COLO668 (cell line): Measurements from ENCODE around the gene DHX34.
"Not testable (repeated sequence)": the region's sequence is repeated elsewhere in the genome, so short reads cannot be mapped to it uniquely, and the experiment has no call there.

Experiments
- DNase-seq: peaks from one replicate; lab custom pipeline; 2025; ENCODE audit not compliant: unreplicated experiment; lab: John Stamatoyannopoulos, UW

DHX34 gene

DNA sequence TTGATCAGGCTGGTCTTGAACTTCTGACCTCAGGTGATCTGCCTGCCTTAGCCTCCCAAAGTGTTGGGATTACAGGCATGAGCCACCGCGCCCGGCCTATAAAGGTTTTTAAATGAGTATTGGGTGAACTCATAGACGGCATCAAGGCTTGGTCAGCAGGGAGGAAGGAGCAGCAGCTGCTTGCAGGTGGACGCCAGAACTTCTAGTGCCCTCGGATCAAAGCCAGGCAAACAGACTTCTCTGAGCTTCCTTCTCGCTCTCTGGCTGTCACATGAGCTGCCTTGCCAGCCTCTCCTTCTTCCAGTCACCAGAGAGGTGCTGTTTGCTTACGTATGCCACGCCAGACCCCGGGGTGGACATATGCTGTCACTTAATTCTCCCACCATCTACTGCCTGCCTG is 16.3 kb downstream of the DHX34 start:
- not testable (repeated sequence) for DNase-seq

DNA sequence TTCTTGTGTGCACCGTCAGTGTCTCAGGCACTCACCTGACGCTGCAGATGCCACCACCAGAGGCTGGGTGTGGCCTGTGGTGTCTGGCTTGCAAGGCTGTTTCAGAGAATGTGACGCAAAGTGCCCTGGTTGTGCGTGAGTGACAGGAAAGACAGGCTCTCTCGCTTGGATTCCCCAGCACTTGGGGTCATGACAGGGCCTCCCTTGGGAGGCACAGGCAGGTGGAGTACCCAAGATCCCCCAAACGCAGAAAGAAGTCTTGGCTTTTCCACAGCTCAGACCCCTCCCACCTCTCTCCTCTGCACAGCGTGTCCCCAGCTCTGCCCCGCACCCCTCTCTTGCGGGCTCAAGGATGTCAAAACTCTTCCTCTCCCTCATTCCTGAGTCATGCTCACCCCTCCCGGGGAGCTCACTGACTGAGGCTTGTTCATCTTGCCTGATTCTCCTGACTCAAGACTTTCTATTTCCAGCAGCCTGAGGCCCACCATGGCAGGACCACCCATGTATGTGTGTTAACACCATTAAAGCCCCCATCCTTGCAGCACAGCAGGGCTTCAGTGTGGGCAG is 21.0 kb downstream of the DHX34 start:
- DNase-seq, result no peak

DNA sequence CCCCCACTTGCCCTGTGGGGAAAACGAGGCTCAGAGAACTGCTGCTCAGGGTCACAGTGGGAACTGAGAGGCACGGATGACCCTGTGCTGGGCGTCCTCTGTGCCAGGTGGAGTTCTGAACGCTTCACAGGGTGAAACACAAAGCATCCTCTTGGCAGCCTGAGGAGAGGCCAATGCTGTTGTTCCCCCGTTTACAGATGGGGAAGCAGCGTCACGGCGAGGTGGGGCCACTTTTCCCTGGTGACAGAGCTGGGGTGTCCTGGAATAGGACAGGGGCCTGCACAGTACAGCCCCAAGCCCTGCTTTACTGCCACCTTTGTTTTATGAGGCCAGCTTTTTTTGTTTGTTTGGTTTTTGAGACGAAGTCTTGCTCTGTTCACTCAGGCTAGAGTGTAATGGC is 22.1 kb downstream of the DHX34 start:
- DNase-seq, result no peak

DNA sequence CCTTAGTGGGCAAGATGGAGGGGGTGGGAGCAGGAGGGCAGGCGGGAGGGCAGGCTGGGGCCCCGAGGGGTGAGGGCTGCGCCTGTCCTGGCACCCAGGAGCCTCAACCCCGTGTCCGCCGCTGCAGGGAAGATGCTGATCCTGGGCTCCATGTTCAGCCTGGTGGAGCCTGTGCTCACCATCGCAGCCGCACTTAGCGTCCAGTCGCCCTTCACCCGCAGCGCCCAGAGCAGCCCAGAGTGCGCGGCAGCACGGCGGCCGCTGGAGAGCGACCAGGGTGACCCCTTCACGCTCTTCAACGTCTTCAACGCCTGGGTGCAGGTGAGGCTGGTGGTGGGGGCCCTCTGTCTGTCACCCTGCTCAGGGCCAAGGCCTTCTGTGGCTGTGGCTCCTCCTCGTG is 23.5 kb downstream of the DHX34 start:
- DNase-seq, result no peak

DNA sequence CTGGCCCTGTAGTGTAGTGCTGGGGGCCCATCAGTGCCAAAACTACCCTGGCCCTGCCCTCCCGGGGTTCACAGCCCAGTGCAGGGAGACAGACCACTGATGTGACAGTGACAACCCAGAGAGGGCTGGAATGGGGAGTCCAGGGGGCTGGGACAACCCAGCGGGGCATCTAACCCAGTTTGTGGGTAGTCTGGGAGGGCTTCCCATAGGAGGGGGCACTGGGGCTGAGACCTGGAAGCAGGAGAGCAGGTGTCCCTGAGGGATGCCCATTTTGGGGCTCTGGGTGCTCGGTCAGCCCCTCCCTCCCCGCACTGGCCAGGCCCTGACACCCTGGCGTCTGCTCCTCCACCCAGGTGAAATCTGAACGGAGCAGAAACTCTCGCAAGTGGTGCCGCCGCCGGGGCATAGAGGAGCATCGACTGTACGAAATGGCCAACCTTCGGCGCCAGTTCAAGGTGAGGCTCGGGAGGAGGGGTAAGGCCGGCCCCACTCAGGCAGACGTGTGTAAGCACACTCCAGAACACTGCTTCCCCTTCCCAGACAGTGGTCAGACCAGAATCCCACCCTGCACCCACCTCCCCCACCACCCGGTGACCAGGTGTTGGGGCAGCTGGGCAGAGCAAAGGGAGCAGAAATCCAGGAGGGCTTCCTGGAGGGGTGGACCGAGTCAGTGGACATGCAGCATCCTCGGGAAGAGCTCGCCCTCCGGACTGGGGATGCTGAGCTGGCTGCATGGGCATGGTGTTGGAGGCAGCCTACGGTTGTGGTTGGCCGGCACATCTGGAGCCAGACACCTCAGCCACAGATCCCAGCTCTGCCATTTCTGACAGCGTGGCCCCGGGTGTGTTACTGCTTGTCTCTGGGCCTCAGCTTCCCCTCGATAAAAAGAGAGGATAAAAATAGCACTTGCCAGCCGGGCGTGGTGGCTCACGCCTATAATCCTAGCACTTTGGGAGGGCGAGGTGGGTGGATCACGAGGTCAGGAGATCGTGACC is 24.4 kb downstream of the DHX34 start:
- DNase-seq, result no peak

DNA sequence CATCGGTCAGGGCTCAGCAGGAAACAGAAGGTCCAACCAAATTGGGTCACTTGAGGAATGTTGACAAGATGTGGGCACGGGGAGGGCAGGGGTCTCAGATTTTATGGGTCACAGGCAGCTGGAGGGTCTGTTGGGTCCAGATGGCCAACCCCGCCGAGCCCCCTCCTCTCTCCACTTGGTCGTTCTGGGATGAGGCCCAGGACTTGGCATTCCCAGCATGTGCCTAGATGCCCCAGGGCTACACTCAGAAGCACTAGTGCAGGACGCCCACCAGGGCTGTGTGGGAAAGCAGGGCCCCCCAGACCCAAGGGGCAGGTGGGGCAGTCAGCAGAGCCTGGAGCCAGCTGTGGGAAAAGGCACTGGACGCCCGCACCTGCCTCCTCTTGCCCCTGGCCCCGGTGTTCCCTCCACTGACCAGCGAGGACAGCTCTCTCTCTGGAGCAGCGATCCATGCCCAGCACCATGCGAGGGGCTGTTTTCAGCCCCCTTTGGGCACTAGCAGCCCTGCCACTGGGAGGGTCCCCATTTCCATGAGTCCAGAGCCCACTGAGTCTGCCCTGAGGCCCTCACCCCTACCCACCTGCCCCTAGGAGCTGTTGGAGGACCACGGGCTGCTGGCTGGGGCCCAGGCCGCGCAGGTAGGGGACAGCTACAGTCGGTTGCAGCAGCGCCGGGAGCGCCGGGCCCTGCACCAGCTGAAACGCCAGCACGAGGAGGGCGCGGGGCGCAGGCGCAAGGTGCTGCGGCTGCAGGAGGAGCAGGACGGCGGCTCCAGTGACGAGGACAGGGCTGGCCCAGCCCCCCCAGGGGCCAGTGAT is 26.0 kb downstream of the DHX34 start:
- no peak for DNase-seq

DNA sequence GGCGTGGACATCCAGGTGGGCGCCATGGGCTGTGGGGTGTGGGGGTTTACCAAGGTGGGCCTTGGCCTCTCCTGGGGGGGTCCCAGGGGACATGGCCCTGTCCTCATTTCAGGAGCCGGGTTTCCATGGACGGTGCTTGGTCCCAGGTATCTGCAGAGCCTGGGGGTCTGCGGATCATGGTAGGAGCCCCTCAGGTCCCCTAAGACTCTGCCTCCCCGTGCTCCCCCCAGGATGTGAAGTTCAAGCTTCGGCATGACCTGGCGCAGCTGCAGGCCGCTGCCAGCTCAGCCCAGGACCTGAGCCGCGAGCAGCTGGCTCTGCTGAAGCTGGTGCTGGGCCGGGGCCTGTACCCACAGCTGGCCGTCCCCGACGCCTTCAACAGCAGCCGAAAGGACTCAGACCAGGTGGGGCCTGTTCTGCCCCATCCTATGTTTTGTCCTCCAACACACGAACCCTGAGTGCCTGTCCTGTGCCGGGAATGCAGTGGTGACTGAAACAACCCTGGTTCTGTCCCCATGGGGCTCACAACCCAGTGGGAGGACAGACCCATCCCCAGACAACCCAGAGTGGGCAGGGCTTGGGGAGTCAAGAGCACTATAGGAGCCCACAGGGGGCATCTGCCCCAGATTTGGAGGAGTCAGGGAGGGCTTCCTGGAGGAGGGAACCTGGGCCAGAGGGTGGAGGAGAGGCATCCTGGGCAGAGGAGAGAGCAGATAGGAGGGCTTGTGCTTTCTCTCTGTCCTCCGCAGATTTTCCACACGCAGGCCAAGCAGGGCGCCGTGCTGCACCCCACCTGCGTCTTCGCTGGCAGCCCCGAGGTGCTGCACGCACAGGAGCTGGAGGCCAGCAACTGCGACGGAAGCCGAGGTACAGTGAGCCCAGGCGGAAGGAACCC is 26.8 kb downstream of the DHX34 start:
- no peak for DNase-seq

DNA sequence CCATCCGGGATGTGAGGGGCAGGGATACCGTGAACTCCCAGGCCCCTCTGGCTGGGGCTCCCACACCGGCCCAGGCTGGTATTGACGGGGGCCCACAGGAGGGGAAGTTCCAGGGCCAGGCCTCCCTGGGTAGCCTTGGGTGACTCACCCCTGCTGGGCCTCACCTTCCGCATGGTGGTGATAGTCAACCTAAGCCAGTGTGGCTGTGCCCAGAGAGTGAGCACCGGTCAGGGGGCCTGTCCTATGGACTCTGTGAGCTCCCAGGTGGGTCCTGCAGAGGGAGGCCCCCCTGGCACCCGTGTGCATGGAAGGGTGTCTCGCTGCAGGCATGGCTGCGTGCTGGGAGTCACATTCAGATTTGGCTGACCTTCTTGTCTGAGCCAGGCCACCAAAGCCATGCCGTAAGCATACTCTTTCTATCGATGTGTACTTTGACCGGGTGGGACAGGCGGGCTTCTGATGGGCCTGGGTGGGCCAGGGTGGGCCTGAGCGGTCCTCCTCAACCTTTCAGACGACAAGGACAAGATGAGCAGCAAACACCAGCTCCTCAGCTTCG is 27.6 kb downstream of the DHX34 start:
- DNase-seq, result no peak

DNA sequence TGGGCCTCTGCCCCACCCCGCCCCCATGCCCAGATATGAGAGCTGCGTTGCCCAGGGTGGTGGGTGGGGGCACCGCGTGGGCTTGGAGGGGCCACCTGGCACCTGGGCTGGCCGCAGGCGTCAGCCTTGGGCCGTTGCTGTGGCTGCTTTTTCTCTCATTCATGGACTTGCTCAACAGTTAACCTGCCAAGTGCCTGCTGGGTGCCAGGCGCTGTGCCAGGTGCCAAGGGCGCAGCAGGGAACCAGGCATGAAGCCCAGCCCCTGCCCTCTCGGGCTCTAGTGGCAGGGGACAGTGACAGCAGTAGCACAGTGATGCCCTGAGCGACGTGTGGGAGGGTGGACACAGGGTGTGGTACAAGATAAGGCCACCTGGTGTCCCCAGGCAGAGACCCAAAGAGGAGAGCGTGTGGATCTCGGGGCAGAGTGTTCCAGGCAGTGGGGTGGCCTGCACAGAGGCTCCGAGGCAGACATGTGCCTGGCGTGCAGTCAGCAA is 28.1 kb downstream of the DHX34 start:
- DNase-seq, result no peak

DNA sequence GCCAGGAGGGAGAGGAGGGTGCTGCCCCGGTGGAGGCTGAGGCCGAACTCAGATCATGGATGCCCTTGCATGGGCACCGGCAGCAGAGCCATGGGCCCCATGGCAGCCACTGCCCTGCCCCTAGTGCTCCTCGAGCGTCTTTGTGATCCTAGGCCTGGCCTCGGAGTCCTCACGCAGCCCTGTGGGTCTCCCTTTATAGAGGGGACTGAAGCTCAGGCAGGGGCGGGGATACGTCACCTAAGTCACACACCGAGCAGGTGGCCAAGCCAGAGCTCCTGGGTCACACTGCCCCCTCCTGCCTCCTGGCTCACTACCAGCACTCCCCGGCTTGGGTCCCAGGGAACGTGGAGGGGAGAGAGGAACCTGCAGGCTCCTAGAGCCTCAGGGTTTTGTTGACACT is 28.7 kb downstream of the DHX34 start:
- no peak for DNase-seq

- no peak for DNase-seq
Observed at GRCh38 chr19:47378246-47378645, 29.1 kb downstream of the DHX34 start.

- no peak for DNase-seq
Observed at GRCh38 chr19:47379381-47379938, 30.3 kb downstream of the DHX34 start.

DNA sequence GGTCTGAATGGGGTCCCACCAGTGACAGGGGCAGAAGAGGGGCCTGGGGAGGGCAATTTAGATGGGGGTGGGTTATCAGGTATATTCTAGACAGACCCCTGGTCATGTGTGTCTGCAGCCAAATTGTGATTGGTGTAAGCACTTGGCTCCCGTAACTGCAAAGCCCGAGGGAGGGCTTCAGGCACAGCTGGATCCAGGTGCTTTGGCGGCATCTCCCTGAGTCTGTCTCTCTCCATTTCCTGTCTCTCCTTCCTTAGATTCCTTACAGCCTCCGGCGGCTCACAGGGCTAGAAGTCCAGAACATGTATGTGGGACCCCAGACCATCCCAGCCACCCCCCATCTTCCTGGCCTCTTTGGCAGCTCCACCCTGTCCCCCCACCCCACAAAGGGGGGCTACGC is 31.4 kb downstream of the DHX34 start:
- no peak for DNase-seq

- no peak for DNase-seq
Observed at GRCh38 chr19:47381121-47381520, 32.0 kb downstream of the DHX34 start.

GRCh38 chr19:47381653-47382279 is 32.7 kb downstream of the DHX34 start:
- no peak for DNase-seq

GRCh38 chr19:47383890-47384289 is 34.8 kb downstream of the DHX34 start:
- not testable (repeated sequence) for DNase-seq

GRCh38 chr19:47384533-47384932 is 35.4 kb downstream of the DHX34 start:
- DNase-seq, result not testable (repeated sequence)

GRCh38 chr19:47386582-47386981 is 37.5 kb downstream of the DHX34 start:
- not testable (repeated sequence) for DNase-seq

DNA sequence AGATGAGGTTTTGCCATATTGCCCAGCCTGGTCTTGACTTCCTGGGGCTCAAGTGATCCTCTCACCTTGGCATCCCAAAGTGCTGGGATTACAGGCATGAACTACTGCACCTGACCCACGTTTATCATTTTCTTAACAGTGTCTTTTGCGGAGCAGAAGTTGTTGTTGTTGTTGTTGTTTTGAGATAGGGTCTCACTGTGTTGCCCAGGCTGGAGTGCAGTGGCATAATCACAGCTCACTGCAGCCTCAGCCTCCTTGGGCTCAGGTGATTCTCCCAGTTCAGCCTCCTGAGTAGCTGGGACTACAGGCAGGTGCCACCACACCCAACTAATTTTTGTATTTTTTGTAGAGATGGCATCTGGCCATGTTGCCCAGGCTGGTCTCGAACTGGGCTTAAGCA is 38.5 kb downstream of the DHX34 start:
- not testable (repeated sequence) for DNase-seq
